ENCODE measurements around the gene TMEM106C.

TMEM106C gene

DNA sequence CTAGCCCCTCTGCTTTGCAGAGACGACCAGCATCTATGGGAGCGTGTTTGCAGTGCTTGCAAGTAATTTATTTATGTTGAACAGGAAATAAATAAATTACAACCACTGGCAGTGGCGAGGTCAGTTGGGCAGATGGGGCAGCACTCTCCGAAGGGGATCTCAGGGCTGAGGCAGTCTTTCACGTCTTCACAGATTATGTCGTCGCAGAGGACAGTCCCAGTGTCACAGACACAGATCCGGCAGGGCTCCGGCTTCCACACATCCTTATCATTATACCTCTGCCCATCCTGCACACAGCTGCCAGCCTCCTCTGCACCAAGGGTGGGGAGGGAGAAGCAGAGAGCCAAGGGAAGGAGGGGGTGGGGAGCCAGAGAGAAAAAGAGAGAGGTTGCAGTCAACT is 36.4 kb downstream of the TMEM106C start:
- DNase-seq, result no peak

DNA sequence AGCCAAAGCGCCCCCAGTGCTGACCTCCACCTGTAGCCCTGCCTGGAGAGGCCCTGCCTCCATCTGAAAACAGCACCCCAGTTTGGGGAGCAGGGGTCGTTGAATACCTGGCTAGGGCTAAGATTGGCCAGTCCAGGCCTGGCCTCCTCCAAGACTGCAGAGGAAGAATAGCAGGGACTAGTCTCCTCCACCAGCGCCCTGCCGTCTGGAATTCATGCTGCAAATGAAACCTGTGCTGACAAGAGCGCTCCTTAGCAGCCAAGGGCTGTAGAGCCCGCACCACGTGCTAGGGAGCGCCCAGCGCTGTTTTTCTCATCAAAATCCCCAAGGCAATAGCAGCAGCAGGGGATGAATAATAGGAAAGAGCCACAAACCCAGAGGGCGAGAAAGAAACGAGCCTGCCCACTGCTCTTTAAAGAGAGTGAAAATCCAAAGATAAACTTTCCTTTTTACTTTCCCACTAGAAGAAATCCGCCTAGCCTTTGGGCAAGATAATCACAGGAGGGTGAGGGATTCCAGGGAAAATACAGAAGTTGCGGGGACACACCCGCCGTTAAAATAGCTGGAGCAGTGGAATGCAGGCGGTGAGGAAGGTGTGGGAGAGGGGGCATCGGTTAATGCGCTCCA is 37.6 kb downstream of the TMEM106C start:
- DNase-seq, result no peak

DNA sequence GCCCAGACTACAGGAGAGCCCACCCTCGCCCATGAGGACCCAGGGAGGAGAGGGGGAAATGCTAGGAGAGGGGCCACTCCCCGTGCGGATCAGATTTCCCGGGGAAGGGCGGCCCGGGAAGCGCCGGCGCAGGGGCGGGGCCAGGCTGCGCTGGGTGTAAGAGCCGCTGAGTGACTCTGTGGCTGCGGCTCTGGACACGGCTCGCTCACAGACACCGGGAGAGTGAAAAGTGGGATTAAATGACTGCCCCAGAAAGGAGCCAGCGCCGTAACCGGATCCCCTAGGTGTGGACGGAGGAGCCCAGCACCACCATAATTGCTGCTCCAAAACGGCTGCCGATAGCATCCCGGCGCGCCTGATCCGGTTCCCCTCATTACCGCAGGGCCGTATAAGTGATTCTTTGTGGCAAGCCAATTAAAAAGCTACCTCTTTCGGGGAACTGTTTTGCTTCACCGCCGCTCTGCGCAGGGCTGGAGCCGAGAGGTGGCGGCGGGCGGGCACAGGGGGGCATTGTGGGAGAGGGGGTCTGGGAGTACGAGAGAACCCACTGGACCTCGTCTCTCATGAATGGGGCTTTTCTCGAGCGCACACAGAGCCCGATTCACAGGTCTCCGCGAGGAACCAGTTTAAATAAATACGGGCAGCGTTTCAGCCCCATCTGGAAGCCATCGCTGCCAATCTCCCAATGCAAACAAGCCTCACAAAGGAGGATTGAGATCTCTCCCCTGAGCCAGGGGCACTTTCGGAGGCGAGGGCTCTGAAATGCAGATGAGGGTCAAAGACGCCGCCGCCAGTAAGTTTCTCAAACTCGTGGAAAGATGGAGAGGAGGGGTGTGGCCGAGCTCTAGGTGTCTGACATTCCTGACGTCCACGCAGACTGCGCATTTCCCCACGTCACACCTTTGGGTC is 38.4 kb downstream of the TMEM106C start:
- peak in 1 of 6 experiments; percentile 2 for DNase-seq

DNA sequence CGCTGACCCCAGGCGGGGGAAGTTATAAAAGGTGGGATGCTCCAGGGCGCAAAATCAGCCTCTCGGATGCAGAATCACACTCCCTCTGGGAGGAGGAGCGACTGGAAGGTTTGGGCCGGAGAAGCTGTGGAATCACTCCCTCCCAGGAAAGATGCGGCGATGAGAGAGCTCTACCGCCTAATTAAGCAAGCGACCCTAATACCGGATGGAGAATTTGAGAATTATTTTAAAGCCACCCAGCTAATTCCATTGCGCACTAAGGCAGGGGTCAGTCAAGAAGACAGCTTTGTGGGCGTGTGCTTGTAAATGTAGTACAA is 39.0 kb downstream of the TMEM106C start:
- no peak for DNase-seq

DNA sequence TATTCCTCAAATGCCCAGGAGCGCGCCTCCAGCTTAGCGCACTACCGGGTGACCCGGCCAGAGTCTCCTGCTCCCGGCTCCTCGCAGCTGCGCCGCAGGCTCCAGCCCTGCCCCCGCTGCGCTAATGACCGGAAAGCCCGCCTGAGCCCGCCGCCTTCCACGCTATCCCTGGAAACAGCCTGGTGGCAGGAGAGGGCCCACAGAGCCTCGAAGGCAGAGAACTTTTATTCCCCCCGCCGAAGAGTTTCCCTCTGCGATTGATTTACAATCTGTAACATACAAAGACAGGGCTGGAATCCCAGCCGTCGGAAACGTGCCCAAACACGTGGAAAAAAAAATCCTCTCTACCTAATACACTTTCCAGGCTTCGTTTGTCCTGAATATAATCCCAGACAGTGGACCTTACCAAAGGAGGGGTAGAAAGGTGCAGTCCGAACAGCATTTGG is 39.4 kb downstream of the TMEM106C start:
- no peak for DNase-seq

DNA sequence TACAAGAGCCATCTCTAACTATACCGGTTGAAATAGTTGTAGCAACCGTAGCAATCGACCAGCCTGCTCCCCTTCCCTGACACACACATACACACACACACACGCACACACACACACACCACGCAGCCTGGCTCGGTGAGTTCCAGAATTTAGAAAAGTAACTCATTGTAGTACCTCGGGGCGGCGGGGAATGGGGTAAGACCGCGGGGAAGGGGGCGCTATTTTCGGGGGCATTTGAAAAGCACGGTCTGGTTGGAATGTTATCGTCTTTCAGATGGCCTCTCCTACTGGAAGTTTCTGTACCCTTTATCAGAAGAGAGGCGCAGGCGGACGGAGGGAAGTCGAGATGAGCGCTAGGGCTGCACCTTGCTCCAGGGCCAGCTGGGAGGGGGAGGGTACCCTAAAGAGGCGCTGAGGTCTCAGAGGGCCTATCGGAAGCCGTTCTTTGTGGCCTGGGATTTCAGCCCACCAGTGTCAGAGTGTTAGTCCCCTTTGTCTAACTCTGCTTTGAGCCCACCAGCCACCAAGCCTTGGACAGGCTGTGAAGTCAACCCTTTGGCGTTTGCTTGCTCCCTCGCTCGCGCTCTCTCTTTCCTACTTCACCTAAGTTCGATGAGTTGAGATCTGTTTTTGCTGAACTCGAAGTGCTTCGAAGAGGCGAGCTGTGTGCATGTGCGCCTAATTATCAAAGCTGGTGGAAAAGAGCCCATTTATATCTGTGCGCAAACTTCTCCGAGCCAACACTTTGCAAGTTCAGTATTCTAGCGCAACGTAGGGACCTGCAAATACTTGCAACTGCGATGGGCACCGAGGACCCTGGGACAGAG is 40.0 kb downstream of the TMEM106C start:
- DNase-seq, result peak in 3 of 6 experiments; percentile 11 to 43 (median 27)

DNA sequence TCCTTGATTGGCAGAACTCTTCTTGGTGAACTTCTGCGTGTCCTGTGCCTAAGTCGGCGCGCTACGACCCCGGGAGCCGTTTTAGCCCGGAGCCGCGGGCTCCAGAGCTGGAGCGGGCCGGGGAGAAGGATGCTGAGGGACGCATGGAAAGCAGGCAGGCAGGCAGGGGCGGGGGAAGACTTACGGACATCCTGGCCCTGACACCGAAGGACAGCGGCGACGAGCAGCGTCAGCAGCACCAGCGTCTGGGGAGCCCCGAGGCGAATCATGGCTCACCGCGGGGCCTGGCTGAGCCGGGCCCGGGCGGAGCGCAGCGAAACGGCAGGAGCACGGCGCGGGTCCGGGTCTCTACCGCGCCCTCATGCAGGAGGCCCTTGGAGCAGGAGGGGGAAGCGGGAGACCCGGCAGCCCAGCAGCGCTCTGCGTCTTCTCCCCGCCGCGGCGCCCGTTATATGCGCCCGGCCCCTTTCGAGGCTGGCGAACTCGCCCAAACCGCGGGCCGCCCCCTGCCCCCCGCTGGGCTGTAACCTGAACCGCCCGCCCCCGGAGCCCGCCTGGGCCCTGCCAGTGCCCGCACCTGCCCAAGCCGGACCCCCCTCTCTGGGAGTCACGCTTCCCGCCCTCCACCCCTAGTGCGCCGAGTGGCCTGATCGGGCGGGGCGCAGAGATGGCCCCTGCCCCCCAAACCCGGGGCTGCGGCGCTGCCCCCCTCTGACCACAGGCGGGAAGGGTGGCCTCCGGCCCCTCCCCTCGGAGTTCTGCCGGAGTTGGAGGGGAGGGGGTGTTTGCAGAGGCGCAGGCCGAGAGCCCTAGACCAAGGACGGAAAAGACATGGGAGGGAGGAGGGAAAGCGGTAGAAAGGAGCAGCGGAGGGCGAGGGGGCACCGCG is 40.9 kb downstream of the TMEM106C start, which contains the start of gene COL2A1:
TSS of gene COL2A1 (minus strand) at position 424 of the 889 bp plus-strand sequence. CDS start at position 269, 155 bp downstream.
- DNase-seq, result peak in 2 of 6 experiments; percentile 27 to 43

DNA sequence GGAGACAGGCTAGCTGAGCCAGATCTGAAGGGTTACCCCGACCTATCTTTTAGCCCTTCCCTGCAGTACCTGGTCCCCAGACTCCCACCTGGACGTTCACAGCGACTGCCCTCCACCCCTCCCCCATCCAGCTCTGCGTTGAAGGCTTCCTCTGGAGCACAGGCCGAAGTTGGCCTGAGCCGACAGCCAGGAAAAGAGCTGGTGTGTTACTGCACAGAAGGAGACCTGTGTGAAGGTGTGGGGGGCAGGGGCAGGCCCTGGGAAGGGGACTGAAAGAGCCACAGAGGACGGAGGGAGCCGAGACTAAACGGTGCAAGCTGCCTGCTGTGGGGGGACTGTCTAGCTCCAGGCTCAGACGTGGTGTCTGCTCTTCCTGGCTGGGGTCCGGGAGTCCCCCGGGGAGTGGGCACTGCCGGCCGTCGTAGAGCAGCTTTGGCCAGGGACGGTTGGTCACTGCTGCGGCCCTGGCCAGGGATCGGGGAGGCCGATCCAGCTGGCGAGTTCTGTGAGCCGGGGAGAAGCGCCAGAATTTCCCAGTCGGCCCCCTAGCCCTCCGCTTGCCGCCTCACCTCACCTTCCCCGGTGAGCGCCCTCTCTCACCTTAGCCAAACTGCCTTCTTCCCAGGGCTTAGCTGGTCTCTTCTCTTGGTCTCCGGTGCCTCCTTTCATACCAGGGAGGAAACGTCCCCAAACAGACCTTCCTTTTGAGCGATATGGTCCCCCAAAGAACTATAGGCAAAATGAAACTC is 41.8 kb downstream of the TMEM106C start:
- DNase-seq, result no peak

DNA sequence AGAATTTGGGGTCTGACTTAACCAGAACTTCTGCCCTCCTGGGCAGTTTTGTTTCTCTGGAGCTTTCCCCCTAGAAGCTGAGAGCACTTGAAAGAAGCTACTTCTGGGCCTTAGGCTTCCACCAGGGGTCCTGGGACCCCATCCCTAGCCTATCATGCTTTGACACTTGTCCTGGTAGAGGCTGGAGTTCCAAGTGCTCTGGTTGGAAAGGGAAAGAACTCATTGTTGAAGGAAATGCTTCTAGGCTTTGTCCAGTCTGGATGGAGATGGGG is 42.3 kb downstream of the TMEM106C start:
- DNase-seq, result no peak

DNA sequence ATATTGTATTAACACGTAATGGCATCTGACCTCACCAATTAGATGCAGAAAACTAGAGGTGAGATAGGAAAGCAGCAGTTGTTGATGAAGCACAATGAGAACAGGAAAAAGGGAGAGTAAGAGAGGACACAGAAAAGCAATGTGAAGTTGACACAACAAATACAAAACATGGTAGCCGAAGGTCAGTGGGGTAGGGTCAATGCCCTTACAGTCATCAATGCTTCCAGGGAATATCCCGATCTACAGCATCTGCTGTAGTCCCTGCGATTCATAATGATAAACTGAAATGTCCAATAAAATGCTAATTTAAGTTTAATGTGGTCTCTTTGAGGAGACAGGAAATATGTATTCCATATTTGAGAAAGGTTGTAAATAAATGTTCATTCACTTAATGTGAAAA is 43.8 kb downstream of the TMEM106C start:
- no peak for DNase-seq

DNA sequence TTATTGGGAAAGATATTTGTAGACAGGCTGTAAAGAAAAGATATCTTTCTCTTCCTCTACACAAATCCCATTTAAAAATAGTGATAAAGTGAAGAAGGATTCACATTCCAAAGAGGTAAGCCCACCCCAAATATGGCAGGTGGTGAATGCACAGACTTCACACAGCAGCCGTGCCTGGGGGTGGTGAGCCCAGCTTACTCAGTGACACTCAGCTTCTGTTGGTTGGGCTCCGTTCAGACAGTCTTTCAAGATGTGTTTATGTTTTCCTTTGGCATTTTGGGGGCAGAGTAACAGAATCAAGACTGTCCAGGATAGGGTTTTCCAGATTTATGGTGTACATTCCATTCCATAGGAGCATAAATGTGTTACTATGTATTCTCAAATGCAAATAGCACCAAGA is 45.0 kb downstream of the TMEM106C start:
- DNase-seq, result no peak

DNA sequence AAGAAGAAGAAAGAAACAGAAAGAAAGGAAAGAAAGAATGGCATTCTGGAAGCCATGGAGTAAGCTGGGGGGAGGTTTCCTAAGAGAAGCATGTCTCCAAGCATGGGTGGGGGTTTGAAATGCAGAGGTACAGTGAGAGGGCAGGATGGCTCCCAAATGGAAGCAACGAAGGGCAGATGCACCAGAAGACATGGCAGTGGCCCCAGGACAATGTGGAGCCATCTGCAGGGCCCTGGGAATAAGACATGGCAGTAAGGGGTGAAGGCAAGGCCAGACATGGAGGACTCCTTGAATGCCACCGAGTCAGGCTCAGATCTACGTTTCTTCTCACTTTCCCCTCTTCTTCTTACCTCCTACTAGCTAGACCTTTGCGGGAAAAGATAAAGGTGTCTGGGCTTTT is 45.6 kb downstream of the TMEM106C start:
- no peak for DNase-seq

DNA sequence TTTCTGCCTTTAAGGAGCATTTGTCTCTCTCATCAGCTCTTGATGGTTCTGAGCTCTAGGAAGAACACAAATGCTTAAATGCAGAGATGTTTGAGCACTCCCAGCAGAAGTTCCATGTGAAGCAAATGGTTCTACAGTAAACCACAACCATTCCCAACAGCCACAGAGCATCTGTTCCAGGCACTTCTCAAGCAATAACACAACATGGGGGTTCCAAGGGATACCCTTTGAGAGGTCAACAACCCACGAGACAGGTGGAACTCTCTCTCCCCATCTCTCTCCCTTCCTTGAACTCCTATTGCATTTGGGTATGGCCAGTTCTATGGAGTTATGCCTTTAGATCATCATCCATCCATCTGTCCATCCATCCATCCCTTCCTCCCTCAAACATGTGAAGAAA is 46.1 kb downstream of the TMEM106C start:
- no peak for DNase-seq

DNA sequence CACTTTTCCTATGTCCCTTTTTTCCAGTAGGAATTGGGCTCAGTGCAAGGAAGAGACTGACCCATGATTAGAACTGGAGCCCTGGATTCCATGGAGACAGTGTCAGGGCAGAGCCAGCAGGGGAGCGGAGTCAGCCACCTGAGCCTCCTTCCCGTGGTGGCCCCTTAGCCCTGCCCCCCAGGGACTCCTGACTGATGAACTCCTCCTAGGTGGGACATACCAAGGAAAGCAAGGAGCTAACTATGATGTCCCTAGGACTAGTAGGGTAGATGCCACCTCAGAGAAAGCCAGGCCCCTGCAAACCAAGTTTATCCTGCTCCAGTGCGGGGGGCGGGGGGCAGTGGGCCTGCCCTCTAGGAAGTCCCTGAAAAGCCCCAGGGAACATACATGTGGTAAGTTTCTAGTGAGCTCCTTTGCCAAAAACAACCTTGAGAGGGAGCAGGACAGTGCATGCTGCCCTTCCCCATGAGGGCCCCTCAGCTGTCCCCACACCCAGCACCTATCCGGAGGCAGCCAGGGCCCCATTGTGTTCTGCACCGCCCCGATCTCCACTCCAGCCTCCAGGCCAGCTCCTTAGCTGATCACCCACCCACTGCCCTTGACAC is 47.1 kb downstream of the TMEM106C start:
- no peak for DNase-seq

DNA sequence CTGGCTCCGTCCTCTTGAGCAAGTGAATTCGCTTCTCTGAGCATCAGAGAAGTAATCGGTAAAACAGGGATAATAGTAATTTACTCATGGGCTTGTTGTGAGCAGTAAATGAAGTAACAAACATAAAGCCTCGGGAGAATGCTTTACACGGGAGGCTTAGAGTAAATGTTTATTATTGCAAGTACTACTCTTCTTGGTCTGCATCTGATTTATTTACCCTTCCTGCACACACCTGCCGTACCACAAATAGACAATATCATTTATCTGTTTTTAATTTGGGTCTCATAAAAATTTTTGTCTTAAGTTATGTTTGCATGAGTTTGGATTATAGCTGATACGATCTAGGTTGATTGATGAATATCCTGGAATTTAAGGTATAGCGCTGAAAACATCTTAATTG is 48.7 kb downstream of the TMEM106C start:
- no peak for DNase-seq

DNA sequence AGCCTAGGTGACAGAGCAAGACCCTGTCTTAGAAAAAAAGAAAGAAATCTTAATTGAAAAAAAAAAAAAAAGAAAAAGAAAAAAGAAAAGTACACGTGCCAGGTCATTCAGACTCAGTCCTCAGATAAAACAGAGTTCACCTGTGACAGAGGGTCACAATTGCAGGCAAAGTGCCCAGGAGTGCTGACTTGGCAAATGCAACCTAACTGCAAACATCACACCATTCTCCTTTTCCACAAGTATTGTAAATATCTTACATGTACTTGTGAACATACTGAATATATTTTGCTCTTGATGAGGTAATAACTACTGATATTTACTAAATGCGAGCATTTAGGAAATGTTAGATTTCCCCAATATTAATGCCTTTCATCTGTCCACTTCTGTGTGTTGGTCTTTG is 49.9 kb downstream of the TMEM106C start:
- no peak for DNase-seq

DNA sequence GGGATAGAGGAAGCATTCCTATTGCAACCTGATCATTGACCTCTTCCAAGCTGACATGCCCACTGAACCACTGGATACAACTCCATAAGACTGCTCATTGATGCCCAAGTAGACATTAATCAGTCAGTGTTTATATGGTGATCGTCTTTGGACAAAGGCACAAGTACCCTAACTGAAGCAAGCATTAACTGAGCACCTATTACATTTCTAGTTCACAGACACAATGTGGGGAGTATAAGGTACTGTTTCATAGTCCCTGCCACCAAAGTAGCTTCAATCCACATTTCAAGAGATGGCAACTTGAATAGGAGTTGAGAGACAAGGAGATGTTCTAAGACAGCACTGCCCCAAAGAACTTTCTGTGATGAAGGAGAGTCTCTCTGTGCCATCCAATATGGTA is 51.7 kb downstream of the TMEM106C start:
- no peak for DNase-seq

DNA sequence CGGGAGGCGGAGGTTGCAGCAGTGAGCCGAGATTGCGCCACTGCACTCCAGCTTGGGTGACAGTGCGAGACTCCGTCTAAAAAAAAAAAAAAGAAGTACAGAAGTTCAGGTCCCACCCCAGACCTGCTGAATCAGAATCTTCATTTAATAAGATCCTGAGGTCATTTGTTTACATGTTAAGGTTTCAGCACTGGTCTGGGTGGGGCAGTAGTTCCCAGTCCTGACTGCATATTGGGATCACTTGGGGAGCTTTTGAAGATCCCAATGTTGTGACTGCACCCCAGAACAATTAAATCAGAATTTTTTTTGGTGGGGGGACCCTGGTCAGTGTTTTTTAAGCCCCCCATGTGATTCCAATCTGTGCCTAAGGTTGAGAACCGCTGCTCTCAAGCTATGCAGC is 52.6 kb downstream of the TMEM106C start:
- DNase-seq, result no peak

DNA sequence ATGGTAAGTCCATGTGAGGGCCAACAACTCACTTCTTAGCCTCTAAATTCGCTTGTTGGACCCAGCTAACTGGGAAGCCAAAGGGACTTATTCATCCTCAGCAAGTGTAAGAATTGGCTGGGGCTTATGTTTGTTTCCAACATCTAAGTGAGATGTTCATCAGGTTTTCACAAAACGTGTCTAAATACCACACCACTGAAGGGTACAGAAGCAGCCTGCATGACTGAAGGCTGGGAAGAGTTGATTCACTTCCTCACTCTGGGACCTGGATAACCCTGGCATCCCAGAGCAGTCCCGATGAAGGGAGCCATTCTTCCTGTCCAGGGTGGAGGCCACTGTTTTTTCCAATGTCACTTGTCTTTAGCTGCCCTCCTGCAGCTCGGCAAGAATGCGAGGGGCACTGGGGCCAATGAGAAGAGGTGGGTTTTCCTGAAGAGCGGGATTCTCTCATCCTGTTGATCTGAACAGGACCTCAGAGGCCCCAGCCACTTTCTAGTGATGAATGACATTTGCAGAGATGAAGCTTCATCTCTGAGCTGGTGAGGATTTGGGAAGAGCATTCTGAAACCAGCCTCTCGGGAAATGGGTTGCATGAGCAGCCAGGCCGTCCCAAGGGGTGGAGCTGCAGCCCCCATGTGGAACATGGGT is 53.1 kb downstream of the TMEM106C start:
- no peak for DNase-seq

DNA sequence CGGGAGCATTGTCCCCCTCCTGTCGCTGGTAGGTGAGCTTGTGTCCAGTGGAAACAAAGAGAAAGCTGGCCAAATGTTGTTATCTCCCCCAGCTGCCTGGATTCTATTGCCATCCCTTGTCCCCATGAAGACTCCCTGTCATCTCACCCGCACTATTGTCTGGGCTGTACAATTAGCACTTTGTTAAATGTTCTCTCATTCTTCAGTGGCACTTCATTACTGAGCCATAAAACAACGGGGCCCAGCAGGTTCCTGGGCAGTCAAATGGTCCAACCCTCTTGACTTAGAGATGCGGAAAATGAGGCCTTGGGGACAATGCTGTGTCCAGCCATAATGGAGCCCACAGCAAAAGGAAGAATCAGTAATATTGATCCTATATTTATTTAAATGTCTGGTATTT is 54.1 kb downstream of the TMEM106C start:
- no peak for DNase-seq

All from stimulated activated naive CD4-positive, alpha-beta T cell (primary cell).